IPS-18c (cell line): ENCODE results near the gene SMAD9.

Source experiments
- H3K4me3 ChIP-seq: 2 replicates; pipeline ENCODE4 v1.7.0; 2013; ENCODE audit warnings: low read depth, mild to moderate bottlenecking, low read length, moderate library complexity; ENCODE audit not compliant: insufficient read depth
- H3K9me3 ChIP-seq: one replicate; pipeline ENCODE4 v1.6.1; 2013; ENCODE audit warnings: mild to moderate bottlenecking, low read length, moderate library complexity; ENCODE audit not compliant: control insufficient read depth, insufficient read depth

SMAD9 gene

GRCh38 chr13:36806102-36806501 lies 113.9 kb downstream of the SMAD9 start:
- no peak overlapping the region for H3K4me3 ChIP-seq
- H3K9me3 ChIP-seq = no peaks in the 10 kb centered on the region

- H3K9me3 ChIP-seq = no peaks in the 10 kb centered on the region
- H3K4me3 ChIP-seq = no peak overlapping the region
Measured at GRCh38 chr13:36804588-36804987, 115.5 kb downstream of the SMAD9 start.

GRCh38 chr13:36801035-36801434 lies 119.0 kb downstream of the SMAD9 start:
- H3K4me3 ChIP-seq = no peak overlapping the region
- H3K9me3 ChIP-seq = no peaks in the 10 kb centered on the region

- Histone ChIP-seq H3K4me3 (no peak overlapping the region), H3K9me3 (no peaks in the 10 kb centered on the region)
Measured at GRCh38 chr13:36796052-36796451, 124.0 kb downstream of the SMAD9 start.

GRCh38 chr13:36795463-36795862 lies 124.6 kb downstream of the SMAD9 start:
- H3K4me3 ChIP-seq = no peak overlapping the region; the same call in 1 of the 2 replicates
- H3K9me3 ChIP-seq = no peaks in the 10 kb centered on the region
